ENCODE data around the gene GPR61.

The GPR61 gene, protein sequence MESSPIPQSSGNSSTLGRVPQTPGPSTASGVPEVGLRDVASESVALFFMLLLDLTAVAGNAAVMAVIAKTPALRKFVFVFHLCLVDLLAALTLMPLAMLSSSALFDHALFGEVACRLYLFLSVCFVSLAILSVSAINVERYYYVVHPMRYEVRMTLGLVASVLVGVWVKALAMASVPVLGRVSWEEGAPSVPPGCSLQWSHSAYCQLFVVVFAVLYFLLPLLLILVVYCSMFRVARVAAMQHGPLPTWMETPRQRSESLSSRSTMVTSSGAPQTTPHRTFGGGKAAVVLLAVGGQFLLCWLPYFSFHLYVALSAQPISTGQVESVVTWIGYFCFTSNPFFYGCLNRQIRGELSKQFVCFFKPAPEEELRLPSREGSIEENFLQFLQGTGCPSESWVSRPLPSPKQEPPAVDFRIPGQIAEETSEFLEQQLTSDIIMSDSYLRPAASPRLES

DNA sequence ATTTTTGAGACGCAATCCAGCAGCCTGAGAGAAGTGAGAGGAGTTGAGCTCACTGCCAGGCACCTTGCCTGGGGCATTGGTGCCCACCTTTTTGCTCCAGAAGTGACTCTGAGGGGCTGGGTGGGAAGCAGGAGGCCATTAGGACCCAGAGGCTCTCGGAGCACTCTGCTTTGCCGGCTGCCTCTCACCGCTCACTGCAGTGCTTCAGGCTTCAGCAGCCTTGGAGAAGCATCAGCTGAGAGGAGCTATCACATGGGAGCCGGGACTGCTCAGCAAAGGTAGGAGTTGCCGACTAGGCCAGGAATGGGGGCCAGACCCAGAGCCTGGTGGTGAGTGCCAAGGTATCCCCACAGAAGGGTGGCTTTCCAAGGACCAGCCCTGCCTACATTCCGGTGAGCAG, at the start of gene GPR61:
Gene GPR61 (plus strand): TSS at position 197 of the 400 bp plus-strand sequence. CDS start 3,151 bp downstream, outside the sequence.
- DNase-seq (ENCODE audit: low spot score): no peak

- DNase-seq (ENCODE audit: low spot score): no peak
These were observed 49.4 kb upstream of the GPR61 start for GRCh38 chr1:109490029-109490933.

DNA sequence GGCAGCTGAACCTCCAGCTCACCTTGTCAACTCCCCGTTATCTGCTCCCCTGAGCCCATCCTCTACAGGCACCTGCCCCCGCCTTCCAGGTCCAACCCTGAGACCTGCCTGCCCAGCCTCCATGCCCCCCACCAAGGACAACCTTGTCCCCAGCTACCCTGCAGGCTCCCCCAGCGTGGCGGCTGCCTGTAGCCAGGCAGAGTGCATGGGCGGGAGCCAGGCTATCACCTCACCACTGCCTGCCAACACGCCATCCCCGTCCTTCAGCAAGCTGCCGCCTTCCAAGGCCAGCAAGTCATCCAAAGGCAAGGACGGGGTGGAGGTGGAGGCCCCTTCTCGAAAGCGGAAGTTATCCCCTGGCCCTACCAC, 48.8 kb upstream of the GPR61 start:
- no peak for DNase-seq (ENCODE audit: low spot score)

GRCh38 chr1:109491372-109491771, 48.3 kb upstream of the GPR61 start:
- no peak for DNase-seq (ENCODE audit: low spot score)

DNA sequence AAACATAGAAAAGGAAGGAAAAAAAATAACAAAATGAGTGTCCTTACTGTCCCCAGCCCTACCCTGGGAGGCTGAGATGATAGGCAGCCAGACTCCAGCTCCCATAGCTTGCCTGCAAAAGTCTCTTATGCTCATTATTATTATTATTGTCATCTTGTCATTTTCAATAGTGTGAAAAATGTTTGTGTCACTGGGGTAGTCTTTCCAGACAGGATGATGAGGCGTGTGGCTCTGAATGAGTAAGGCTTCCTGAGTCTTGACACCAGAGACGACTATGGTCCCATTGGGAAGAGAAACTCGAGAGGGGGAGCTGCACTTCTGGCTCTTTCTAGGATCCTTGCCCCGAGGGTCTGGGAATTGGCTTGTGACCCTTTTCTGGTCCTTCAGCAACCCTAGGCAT, 46.9 kb upstream of the GPR61 start:
- no peak for DNase-seq (ENCODE audit: low spot score)

- DNase-seq (ENCODE audit: low spot score): no peak
These were observed 46.4 kb upstream of the GPR61 start for GRCh38 chr1:109493227-109493626.

DNA sequence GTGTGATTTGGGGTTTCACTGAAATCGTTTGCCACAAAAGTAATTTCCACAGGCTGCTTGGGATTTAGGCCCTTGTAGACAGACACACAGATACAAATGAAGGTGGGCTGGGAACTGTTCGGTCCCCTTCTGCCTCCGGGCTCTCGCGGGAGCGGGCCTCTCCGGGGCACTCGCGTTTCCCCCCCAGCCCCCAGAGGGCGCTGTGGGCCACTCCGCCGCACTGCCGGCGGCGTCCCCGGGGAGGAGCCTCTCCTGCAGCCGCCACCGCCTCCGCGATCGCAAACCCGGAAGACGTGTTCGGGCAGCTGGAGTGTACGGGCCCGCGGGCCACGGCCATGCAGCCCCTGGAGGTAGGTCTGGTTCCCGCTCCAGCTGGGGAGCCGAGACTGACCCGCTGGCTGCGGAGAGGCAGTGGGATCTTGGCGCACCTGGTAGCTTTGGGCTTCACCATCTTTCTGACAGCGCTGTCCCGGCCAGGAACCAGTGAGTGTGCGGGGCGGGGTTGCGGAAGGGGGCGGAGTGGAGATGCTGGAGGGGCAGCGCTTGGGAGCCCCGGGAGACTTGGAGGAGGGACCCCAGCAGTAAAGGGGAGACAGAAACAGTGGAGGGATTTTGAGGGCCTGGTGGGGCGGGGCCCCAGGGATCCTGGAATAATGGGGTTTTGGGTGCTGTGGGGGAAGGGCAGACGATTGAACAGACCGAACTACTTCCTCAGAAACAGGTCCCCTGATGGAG, 45.7 kb upstream of the GPR61 start, which contains the start of gene CYB561D1:
Gene CYB561D1 (plus strand): TSS at position 290 of the 735 bp plus-strand sequence. CDS start 46 bp downstream, at position 336.
- DNase-seq (ENCODE audit: low spot score): peak; percentile 94

DNA sequence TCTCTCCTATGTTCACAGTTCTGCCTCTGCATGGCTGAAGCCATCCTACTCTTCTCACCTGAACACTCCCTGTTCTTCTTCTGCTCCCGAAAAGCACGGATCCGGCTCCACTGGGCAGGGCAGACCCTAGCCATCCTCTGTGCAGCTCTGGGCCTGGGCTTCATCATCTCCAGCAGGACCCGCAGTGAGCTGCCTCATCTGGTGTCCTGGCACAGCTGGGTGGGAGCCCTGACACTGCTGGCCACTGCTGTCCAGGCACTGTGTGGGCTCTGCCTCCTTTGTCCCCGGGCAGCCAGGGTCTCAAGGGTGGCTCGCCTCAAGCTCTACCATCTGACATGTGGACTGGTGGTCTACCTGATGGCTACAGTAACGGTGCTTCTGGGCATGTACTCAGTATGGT, 43.9 kb upstream of the GPR61 start:
- DNase-seq (ENCODE audit: low spot score): no peak

GRCh38 chr1:109497449-109498160, 42.1 kb upstream of the GPR61 start:
- no peak for DNase-seq (ENCODE audit: low spot score)

GRCh38 chr1:109498161-109498801, 41.4 kb upstream of the GPR61 start:
- no peak for DNase-seq (ENCODE audit: low spot score)

DNA sequence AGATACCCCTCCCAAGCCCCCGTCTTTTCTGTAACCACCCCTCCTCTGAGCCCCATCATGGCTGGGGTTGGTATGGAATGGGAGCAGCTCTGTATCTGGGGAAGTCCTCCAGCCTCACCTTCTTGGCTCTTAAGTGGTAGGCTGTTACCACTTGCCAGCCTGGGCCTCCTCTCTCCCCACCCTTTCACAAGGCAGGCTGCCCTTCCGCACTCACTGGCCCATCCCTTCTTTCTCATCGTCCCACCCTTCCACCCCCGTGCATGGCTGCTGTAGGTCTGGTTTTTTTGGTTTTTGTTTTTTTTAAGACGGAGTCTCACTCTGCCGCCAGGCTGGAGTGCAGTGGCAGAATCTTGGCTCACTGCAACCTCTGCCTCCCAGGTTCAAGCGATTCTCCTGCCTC, 40.6 kb upstream of the GPR61 start:
- DNase-seq (ENCODE audit: low spot score): no peak

DNA sequence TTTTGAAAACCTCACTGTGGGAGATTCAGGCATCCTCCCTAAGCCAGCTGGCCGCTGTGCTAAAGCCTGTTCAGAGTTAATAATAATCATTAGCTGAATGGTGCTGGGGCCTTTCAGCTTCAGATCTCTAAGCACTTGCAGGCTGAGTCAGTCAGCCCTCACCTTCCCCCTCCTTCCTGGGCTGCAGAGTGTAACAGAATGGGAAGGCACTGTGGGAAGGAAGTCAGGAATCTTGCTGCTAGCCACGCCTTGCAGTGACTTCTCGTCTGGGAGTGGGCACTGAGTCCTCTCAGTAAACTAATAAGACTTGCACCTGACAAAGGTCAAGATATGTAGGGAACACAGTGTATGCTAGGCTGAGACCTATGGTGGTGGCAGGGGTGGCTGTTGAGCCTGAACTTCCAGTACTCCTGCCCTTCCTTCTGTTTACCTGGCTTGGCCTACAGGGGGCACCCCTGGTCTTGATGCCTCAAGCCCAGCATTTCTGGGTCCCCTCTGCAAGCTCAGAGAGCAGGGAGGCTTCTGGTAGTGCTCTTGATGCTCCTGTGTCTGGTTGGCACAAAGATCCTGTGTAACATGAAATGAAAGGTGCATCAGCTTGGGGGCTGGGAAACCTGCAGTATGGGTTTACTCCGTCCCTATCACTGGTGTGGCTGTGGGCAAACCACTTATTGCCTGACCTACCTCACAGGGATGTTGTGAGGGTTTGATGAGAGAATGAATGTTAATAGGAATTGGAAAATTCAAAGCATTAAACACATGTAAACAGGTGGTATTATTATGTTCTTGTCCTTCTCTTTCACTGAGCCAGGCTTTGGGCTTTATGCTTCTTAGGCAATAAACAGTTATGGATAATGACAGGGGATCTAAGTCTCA, 39.8 kb upstream of the GPR61 start:
- no peak for DNase-seq (ENCODE audit: low spot score)

GRCh38 chr1:109500941-109501381, 38.7 kb upstream of the GPR61 start:
- DNase-seq (ENCODE audit: low spot score): no peak

- no peak for DNase-seq (ENCODE audit: low spot score)
These were observed 37.9 kb upstream of the GPR61 start for GRCh38 chr1:109501644-109502363.

DNA sequence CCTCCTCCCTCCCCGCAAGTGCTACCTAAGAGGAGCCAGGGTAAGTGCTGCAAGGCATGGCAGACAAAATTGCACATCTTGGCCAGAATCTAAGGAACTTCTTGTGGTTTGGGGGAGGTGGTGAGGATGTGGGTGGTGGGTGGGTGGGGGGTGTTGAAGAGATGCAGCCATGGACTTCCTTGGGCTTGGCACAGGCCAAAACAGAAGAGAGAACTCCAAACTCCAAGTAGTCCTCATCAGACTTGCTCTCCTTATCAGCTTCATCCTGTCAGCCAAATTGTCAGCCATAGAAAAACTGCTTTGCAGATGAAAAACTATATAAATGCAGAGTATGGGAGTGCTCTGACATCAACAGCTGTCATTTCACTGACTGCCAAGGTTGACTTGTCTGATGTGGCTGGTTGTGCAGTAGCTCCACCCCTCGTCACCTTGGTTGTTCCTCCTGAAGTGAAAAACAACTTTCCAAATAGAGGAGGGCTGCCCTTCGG, 37.3 kb upstream of the GPR61 start:
- no peak for DNase-seq (ENCODE audit: low spot score)

GRCh38 chr1:109503935-109504334, 35.7 kb upstream of the GPR61 start:
- no peak for DNase-seq (ENCODE audit: low spot score)

- no peak for DNase-seq (ENCODE audit: low spot score)
These were observed 34.7 kb upstream of the GPR61 start for GRCh38 chr1:109504974-109505373.

DNA sequence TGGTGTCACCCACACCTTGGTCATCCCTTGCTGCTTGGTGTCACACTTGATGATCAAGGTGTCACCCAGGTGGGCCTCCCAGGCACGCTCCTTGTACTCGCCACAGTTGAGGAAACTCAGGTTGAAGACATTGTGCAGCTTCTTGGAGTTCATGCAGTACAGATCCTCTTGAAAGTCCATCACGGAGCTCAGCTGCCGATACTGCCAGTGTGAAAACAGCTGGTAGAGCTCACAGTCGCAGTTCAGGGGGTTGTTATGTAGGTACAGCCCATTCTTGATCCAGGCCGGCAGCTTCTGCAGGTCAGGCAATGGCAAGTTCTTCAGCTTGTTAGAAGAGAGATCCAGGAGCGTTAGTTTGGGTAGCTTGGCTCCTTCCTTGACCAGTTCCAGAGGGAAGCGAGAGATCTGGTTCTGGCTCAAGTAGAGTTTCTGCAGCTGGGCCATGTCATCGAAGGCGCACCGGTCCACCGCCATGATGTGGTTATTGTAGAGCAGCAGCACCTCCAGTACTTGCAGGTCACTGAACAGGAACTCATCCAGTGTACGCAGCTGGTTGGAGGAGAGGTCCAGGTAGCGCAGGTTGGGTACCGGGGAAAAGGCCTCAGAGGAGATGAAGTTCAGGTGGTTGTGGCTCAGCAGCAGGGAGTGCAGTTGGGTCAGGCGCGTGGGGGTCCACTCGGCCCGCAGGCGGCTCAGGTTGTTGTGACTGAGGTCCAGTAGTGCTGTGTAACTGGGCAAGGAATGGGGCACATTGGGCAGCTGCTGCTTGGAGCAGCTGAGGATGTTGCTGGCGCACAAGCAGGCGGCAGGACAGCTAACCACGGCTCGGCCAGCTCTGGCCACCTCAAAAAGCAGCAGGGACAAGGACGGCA, 31.4 kb upstream of the GPR61 start:
- no peak for DNase-seq (ENCODE audit: low spot score)
